Liver (tissue), 3 donors: ENCODE data around the gene TEDC2.

Source experiments
- GABPA ChIP-seq, 2 donors: IDR thresholded peaks in 1 of 2; conservative IDR thresholded peaks in 1 of 2; 2 replicates each; pipeline ENCODE4 v1.6.1; 2016; ENCODE audit warnings: antibody characterized with exemption in 2 of 2, mild to moderate bottlenecking in 1 of 2, moderate library complexity in 1 of 2
- JUND ChIP-seq, 2 donors: IDR thresholded peaks; 2 replicates each; pipeline ENCODE4 v1.6.1; 2016; ENCODE audit warnings: antibody characterized with exemption in 2 of 2
- RAD21 ChIP-seq, 2 donors: IDR thresholded peaks; 2 replicates each; pipeline ENCODE4 v1.6.1; 2016; ENCODE audit warnings: antibody characterized with exemption in 2 of 2, mild to moderate bottlenecking in 2 of 2
- TAF1 ChIP-seq: conservative IDR thresholded peaks from 2 replicates; pipeline ENCODE4 v1.6.1; 2016; ENCODE audit warnings: antibody characterized with exemption, mild to moderate bottlenecking
- YY1 ChIP-seq: IDR thresholded peaks from 2 replicates; pipeline ENCODE4 v1.6.1; 2016; ENCODE audit warnings: antibody characterized with exemption, mild to moderate bottlenecking
- TF ChIP-seq, protein P1 (sequence below): fragments of 150-350 bp; IDR thresholded peaks from 2 replicates; pipeline ENCODE4 v1.5.1; 2017; ENCODE audit warnings: improper control_type of control experiment, low read depth, low read length; ENCODE audit not compliant: missing input control
- TF ChIP-seq, protein P2 (sequence below): IDR thresholded peaks from 2 replicates; pipeline ENCODE4 v1.6.1; 2016; ENCODE audit warnings: antibody characterized with exemption
- TF ChIP-seq, protein P3 (sequence below): IDR thresholded peaks from 2 replicates; pipeline ENCODE4 v1.6.1; 2016; ENCODE audit warnings: antibody characterized with exemption
- TF ChIP-seq, protein P4 (sequence below): IDR thresholded peaks from 2 replicates; pipeline ENCODE4 v1.6.1; 2016; ENCODE audit warnings: antibody characterized with exemption, mild to moderate bottlenecking
- TF ChIP-seq, protein P5 (sequence below): IDR thresholded peaks from 2 replicates; pipeline ENCODE4 v1.6.1; 2016; ENCODE audit warnings: antibody characterized with exemption
- donor health status: healthy.
- donor health status: healthy.

DNA sequence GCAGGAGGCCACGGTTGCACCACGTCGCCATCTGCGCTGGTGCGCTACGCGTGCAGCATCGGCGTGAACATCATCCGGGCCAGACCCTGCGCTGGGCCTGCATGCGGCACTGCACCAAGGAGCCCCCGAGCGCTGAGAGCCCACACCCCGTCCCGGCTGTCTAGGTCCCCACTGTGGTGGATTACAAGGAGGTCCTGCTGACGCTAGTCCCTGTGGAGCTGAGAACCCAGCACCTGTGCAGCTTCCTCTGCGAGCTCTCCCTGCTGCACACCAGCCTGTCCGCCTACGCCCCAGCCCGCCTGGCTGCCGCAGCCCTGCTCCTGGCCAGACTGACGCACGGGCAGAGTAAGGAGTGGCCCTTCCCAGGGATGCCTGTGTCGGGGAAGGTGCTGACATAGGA lies 10.8 kb upstream of the TEDC2 start:
- TF ChIP-seq JUND (IDR thresholded peaks at IDR 0.05) (no peak), YY1 (no peak), GABPA (IDR thresholded peaks at IDR 0.05 in 1 of 2, conservative IDR thresholded peaks at IDR 0.05 in 1 of 2) (no peak), RAD21 (IDR thresholded peaks at IDR 0.05) (no peak), TAF1 (no peak)
- TF ChIP-seq, protein P1, sequence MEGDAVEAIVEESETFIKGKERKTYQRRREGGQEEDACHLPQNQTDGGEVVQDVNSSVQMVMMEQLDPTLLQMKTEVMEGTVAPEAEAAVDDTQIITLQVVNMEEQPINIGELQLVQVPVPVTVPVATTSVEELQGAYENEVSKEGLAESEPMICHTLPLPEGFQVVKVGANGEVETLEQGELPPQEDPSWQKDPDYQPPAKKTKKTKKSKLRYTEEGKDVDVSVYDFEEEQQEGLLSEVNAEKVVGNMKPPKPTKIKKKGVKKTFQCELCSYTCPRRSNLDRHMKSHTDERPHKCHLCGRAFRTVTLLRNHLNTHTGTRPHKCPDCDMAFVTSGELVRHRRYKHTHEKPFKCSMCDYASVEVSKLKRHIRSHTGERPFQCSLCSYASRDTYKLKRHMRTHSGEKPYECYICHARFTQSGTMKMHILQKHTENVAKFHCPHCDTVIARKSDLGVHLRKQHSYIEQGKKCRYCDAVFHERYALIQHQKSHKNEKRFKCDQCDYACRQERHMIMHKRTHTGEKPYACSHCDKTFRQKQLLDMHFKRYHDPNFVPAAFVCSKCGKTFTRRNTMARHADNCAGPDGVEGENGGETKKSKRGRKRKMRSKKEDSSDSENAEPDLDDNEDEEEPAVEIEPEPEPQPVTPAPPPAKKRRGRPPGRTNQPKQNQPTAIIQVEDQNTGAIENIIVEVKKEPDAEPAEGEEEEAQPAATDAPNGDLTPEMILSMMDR = no peak
- TF ChIP-seq, protein P2, sequence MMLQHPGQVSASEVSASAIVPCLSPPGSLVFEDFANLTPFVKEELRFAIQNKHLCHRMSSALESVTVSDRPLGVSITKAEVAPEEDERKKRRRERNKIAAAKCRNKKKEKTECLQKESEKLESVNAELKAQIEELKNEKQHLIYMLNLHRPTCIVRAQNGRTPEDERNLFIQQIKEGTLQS = no peak
- TF ChIP-seq, protein P3, sequence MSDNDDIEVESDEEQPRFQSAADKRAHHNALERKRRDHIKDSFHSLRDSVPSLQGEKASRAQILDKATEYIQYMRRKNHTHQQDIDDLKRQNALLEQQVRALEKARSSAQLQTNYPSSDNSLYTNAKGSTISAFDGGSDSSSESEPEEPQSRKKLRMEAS = no peak
- TF ChIP-seq, protein P4, sequence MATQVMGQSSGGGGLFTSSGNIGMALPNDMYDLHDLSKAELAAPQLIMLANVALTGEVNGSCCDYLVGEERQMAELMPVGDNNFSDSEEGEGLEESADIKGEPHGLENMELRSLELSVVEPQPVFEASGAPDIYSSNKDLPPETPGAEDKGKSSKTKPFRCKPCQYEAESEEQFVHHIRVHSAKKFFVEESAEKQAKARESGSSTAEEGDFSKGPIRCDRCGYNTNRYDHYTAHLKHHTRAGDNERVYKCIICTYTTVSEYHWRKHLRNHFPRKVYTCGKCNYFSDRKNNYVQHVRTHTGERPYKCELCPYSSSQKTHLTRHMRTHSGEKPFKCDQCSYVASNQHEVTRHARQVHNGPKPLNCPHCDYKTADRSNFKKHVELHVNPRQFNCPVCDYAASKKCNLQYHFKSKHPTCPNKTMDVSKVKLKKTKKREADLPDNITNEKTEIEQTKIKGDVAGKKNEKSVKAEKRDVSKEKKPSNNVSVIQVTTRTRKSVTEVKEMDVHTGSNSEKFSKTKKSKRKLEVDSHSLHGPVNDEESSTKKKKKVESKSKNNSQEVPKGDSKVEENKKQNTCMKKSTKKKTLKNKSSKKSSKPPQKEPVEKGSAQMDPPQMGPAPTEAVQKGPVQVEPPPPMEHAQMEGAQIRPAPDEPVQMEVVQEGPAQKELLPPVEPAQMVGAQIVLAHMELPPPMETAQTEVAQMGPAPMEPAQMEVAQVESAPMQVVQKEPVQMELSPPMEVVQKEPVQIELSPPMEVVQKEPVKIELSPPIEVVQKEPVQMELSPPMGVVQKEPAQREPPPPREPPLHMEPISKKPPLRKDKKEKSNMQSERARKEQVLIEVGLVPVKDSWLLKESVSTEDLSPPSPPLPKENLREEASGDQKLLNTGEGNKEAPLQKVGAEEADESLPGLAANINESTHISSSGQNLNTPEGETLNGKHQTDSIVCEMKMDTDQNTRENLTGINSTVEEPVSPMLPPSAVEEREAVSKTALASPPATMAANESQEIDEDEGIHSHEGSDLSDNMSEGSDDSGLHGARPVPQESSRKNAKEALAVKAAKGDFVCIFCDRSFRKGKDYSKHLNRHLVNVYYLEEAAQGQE = no peak
- TF ChIP-seq, protein P5, sequence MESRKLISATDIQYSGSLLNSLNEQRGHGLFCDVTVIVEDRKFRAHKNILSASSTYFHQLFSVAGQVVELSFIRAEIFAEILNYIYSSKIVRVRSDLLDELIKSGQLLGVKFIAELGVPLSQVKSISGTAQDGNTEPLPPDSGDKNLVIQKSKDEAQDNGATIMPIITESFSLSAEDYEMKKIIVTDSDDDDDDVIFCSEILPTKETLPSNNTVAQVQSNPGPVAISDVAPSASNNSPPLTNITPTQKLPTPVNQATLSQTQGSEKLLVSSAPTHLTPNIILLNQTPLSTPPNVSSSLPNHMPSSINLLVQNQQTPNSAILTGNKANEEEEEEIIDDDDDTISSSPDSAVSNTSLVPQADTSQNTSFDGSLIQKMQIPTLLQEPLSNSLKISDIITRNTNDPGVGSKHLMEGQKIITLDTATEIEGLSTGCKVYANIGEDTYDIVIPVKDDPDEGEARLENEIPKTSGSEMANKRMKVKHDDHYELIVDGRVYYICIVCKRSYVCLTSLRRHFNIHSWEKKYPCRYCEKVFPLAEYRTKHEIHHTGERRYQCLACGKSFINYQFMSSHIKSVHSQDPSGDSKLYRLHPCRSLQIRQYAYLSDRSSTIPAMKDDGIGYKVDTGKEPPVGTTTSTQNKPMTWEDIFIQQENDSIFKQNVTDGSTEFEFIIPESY = no peak
